Activated CD8-positive, alpha-beta memory T cell treated with anti-CD3 and anti-CD28 coated beads for 36 hours (primary cell): ENCODE measurements around the gene FAM81B. TPM values are rescaled to one million over a fixed set of nuclear protein-coding genes. Genes with fewer than 3 reads are reported as not detected.

ENCODE experiments used
- CTCF ChIA-PET: fragments of 350-600 bp; sonication (Branson Sonifier 250); formaldehyde crosslinking; loops from one replicate; lab custom pipeline; 2021; ENCODE audit warnings: antibody characterized with exemption; lab: Charles Lee
- POLR2A ChIA-PET: fragments of 350-600 bp; sonication (Branson Sonifier 250); formaldehyde crosslinking; loops from one replicate; lab custom pipeline; 2021; ENCODE audit warnings: antibody characterized with exemption; lab: Charles Lee
- total RNA-seq, 2 experiments: library from RNA; stranded (reverse); gene quantifications; one replicate each; pipeline ENCODE4 v1.2.3, GENCODE V29; 2021

Gene FAM81B
- total RNA-seq, 2 experiments from 2014 or later: not detected

DNA sequence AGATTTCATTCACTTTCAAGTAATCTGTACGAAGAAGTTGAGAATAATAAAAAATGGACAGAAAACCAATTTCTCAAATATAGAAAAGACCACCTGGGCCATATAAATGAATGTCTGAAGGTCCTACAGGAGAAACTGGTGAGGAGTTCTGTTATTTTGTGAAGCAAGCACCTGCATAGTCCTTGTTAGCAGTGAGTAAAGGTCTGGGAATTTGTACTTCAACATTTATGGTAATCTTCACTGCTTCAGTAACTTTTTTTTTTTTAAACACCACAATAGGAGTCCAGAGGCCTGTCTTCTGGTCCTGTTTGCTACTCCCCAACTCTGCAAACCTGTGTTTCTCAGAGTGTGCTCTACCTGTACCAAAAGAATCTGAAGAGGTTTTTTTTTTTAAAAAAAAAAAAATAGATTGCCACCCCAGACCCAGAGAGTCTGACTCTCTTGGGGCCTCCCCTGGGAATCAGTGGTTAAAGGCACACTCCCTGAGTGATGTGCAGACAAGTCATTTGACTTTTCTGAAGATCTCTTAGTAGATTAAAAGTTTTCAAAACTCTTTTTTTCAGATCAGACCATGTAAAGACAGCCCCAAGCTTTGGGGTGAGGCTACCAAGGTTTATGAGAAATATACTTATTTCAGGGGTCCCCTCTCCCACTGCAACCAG is 55.5 kb downstream of the FAM81B start:
- ChIA-PET CTCF (interaction anchor here (0.6 kb wide), 1 partner anchor 332 kb away, joined by 4 read pairs; no protein-coding TSS in a partner anchor), POLR2A (no interaction called here)

DNA sequence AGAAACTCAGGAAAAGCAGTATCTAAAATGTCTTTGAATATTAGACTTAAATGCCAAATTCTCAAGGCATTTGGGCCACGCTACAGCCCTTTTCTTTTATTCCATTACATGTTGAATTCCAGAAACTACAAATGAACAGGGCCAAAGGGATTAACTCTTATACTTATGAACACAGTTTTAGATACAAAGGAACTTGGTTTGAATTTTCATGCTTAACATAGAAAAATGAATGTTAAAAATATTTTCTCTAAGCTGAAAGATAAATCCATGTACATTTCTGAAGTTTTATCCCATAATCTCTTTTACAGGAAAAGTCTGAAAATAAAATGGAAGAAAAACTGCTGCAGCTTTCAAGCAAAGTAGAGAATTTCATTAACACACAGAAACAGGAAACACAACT is 56.8 kb downstream of the FAM81B start:
- CTCF ChIA-PET: no interaction called here
- POLR2A ChIA-PET: no interaction called here

DNA sequence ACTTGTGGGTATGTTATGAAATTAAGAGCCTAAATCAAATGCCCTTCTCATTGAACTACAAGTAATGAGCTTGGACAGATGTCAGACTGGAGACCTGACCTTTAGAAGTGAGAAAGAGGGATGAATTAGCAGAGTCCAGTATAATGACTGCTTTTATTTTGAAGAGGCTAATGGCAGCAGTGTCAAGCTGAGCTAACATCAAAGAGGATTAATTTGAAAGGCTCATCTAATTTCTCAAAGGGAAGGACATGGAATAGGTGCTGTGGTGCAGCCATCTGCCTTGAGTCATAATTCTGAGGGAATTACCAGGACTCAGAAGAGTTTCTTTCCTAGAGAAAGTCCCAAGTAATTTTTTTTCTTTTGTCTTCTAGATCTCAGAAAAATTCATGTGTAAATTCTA is 57.6 kb downstream of the FAM81B start:
- CTCF ChIA-PET: no interaction called here
- POLR2A ChIA-PET: no interaction called here

DNA sequence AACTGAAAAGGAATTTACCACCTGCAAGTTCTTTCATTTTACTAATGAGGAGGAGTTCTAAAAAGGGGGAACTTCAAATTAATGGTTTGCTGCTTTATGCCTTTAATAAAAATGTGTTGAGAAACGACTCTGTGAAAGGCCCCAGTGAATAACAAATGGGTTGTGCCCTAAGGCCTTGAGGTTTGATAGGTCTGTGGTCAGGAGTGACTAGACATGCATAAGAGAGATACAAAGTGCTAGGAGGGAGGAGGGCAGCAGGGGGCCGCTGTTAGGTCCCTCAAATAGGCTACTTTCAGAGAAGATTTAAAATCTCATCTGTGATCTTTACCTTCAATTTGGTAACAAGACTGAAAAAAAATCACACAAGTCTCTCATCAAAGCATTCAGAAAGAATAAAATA is 58.3 kb downstream of the FAM81B start:
- ChIA-PET CTCF (no interaction called here), POLR2A (no interaction called here)

DNA sequence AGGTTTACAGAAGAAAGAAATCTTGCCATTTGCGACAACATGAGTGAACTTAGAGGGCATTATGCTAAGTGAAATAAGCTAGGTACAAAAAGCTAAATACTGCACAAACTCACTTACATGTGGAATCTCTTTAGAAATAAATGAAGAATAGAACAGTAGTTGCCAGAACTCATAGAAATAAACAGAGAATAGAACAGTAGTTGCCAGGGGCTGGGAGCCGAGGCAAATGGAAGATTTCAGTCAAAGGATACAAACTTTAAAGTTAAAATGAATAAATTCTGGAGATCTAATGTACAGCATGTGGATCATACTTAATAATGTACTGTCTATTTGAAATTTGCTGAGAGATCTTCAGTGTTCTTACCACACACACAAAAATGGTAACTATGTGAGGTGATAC is 63.4 kb downstream of the FAM81B start:
- POLR2A ChIA-PET: no interaction called here
- CTCF ChIA-PET: no interaction called here

DNA sequence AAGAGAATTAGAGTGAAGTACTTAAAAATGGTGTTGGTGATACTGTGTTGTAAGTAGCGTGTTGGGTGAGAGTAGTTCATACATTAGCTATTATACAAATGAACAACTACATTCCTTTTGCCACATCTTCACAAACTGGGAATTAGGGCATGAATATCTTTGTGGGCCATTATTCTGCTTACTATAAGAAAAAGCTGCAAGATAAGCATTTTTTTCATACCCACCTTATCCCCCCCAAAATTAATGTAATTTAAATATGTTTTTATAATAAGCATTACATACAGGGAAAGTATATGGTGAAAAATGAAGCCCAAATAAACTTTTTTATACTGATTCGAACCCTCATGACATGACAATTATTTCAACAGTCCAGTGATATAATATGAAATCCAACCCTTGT is 69.5 kb downstream of the FAM81B start:
- CTCF ChIA-PET: no interaction called here
- POLR2A ChIA-PET: no interaction called here

DNA sequence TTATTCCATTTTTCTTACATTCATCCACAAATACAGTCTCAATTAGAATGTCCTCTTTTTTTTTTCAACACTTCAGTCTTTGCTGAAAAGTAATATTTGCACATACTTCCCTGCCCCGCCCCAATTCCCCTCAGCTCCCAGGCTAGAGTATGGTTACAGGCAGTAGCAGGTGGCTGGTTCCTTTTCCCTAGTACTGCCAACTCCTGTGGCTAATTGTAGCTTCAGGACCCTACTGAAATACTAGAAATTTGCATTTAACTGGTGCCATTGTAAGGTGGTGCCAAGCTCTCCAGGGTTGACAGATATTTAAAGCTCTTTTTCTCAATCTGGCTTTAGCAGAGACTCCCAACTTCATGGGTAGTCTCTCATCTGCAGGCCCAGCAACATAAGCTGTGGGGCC is 80.3 kb downstream of the FAM81B start:
- CTCF ChIA-PET: no interaction called here
- POLR2A ChIA-PET: no interaction called here

DNA sequence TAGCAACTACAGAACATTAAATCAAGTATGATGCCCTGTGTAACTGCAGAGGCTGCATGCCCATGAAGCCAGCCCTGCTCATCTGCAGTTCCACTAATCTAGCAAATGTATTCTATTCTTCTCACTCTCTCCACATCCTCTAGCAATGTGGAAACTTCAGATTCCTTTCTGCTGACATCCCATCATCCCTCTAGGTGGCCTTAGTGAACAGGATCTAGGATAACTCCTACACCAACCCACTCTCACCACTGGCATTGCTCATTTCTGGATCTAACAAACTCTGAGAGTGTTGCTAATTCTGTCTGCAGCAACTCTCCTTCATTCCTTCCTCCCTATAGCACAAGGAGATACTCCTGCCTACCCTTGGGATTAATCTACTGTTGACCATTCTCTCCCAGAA is 80.8 kb downstream of the FAM81B start:
- ChIA-PET CTCF (no interaction called here), POLR2A (no interaction called here)

DNA sequence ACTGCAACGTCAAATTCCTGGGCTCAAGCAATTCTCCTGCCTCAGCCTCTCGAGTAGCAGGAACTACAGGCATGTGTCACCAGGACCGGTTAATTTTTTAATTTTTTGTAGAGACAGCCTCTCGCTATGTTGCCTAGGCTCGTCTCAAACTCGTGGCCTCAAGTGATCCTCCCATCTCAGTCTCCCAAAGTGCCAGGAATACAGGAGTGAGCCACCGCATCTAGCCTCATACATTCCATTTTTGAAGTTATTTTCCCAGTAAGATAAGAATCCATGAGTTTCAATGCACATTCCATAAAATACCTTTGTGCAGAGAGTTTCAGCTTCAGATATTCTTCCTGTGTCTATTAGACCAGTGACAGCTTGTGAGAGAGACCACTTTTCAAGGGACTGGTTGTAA is 93.3 kb downstream of the FAM81B start:
- ChIA-PET CTCF (no interaction called here), POLR2A (no interaction called here)

DNA sequence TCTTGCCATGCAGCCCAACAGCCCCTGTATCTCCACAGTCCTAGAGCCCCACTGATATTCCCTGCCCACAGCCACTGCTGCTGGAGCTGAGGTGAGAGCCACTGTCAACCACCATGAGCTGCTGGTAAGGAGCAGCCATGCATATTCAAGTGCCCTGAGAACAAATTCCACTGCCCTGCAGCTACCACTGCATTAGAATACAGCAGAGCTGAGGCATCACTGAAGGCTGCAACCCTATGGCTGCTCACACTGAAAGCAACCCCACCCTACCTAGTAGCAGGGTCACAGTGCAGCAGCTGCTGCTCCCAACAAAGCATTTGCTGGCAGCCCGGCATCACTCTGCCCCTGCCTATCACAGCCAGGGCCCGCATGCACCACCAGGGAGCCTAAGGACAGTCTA is 95.0 kb downstream of the FAM81B start:
- POLR2A ChIA-PET: no interaction called here
- CTCF ChIA-PET: no interaction called here

DNA sequence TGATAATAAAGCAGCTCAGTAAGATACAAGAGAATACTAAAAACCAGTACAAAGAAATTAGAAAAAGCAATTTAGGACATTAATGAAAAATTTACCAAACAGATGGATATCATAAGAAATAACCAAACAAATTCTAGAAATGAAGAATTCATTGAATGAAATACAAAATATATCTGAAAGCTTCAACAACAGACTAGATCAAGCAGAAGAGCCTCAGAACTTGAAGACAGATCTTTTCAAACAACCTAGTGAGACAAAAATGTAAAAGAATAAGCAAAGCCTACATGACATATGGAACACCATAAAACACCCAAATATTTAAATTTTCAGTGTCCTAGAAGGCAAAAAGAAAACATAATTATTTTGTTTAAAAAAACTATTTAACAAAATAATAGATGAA is 96.7 kb downstream of the FAM81B start:
- ChIA-PET CTCF (no interaction called here), POLR2A (no interaction called here)

Other genes starting within 250 kb of the FAM81B start
- under 1 TPM in 1 of 2 experiments, not detected in 1; 0.13 TPM for gene MCTP1, start 106.3 kb upstream of the FAM81B start, total RNA-seq
- 10 to 100 TPM; 63.8 to 65.4 TPM for gene SKIC3, start 163.6 kb downstream of the FAM81B start, total RNA-seq
- 1 to 10 TPM; 4.4 to 4.7 TPM for gene ARSK, start 163.7 kb downstream of the FAM81B start, total RNA-seq
- gene GPR150, start 228.7 kb downstream of the FAM81B start, total RNA-seq: under 1 TPM; 0.38 to 0.44 TPM